GM12872 (cell line): ENCODE measurements around the gene MUL1.

Source experiments
- CTCF ChIP-seq: IDR thresholded peaks from 3 replicates; pipeline ENCODE4 v1.5.1; 2011; ENCODE audit warnings: low read depth, mild to moderate bottlenecking, low read length, moderate library complexity; ENCODE audit not compliant: insufficient read depth

MUL1 gene

GRCh38 chr1:20474996-20475395, 33.0 kb downstream of the MUL1 start:
- no peak for TF ChIP-seq CTCF

DNA sequence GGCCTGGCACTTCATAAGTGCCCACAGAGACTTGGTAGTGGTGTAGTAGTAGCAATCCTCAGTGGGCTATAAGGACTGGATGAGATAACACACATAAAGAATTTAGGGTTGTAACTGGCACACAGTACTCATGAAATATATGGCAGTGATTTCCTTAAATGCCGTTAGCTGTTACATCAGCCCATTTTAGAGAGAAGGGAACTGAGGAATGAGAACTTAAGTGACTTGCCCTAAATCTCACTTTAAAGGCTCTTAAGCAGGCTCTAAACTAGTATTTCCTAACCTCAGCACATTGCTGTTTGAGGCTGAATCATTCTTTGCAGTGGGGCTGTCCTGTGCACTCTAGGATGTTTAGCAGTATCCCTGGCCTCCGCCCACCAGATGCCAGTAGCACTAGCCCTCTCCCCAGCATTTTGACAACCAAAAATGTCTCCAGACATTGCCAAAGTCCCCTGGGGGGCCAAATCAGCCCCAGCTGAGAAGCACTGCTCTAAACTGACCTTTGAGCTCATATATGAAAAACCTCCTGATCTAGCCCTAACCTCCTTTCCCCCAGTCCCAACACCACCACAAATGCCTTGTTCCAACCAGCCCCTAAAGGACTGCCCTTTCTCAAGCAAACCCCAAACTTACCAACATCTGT, 33.5 kb downstream of the MUL1 start:
- no peak for TF ChIP-seq CTCF

DNA sequence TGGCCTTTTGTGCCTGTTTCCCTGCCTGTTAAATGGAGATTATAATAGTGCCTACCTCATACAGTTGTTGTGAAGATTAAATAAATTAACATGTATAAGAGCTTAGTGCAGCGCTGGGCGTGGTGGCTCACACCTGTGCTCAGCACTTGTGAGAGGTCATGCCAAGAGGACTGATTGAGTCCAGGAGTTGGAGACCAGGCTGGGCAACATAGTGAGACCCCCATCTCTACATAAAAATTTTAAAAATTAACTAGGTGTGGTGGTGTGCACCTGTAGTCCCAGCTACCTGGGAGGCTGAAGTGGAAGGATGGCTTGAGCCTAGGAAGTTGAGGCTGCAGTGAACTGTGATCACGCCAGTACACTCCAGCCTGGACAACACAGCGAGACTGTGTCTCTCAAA, 34.1 kb downstream of the MUL1 start:
- no peak for TF ChIP-seq CTCF

DNA sequence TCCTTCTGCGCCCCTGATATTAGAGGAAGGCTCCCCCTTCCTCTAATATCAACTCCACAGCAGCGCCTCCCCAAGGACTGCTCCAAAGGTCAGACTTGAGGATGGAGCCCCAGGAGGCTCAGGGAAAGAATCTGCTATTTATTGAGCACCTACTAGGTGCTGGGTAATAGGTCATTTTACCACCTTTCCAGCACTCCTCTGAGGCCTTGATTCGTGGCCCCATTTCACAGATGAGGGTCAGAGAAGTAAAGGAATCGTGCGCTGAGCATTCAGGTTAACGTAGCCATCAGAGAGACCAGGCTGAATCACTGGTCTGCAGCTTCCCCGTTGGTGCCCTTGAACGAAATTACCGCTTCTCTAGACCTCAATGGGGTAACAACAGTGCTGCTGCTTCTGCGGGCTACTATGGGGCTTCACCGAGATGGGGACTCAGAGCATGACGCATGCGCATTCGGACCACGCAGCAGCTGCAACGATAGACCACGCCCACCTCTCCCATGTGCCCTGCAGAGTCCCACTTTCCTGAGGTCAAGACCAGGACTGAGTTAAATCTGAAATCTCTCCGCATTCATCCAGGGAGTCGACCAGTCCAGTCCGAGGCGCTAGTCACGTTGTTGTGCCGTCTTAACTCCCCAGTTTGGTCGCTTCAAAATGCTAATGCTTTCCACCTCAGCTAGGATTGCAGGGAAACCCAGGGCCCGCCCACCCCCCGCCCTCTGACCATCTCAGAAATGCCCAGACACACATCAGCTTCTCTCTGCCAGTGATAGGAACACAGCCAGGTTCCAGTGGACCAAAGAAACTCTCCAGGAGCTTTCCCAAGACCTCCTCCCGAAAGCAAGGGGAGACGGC, 34.9 kb downstream of the MUL1 start:
- no peak for TF ChIP-seq CTCF

DNA sequence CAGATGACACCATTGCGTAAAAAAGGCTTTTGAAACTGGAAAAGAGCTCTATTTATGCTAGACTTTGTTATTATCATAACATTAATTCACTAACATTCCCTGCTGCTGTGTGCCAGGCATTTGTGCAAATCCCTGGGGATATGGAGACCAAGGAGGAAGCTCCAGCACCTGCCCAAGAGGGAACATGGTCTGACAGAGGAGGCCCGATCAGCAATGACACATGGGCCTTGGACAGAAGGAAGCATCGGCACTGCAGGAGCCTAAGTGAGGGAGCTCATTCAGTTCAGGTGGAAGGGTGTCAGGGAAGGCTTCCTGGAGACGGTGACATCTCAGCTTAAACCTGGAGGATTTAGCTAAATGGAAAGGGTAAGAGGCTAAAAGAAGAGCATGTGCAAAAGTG, 35.8 kb downstream of the MUL1 start:
- no peak for TF ChIP-seq CTCF

DNA sequence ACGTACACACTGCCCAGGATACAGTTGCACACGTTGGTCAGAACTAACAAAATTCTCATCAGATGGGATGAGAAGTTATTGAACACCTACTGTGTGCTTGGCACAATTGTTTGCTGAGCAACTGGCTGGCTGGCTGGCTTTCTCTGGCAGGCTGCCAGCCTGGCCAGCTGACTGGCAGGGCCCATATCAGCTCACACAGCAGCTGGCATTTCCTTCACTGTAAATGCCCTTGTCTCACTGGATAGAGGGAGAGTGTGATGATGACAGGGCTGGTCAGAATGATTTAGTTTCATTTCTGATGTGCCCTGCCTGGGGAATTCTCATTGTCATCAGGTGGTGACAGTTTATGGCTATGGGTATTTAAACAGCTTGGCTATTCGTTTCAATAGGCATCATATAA, 37.8 kb downstream of the MUL1 start:
- no peak for TF ChIP-seq CTCF

- TF ChIP-seq CTCF: no peak
These were observed 38.4 kb downstream of the MUL1 start for GRCh38 chr1:20469406-20470076.
